Stomach smooth muscle (tissue), 2 donors: ENCODE data around the gene PDE5A.

Experiments used
- H3K27ac ChIP-seq: one replicate; pipeline ENCODE4 v1.7.0; 2013; ENCODE audit warnings: mild to moderate bottlenecking, low read length, inconsistent platforms
- H3K27me3 ChIP-seq, 2 donors: one replicate each; pipeline ENCODE4 v1.7.0; 2013; ENCODE audit warnings: low read length in 2 of 2; ENCODE audit not compliant: insufficient read depth in 2 of 2, control insufficient read depth in 1 of 2
- H3K36me3 ChIP-seq, 2 donors: one replicate each; pipeline ENCODE4 v1.7.0; 2013; ENCODE audit warnings: low read length in 2 of 2; ENCODE audit not compliant: control insufficient read depth in 2 of 2, insufficient read depth in 2 of 2
- H3K4me1 ChIP-seq: one replicate; pipeline ENCODE4 v1.7.0; 2013; ENCODE audit warnings: low read length; ENCODE audit not compliant: control insufficient read depth, insufficient read depth
- H3K4me3 ChIP-seq, 2 donors: one replicate each; pipeline ENCODE4 v1.7.0; 2013; ENCODE audit warnings: low read length in 2 of 2
- H3K9ac ChIP-seq, 2 donors: one replicate each; pipeline ENCODE4 v1.7.0; 2013; ENCODE audit warnings: low read length in 2 of 2, mild to moderate bottlenecking in 1 of 2
- H3K9me3 ChIP-seq, 2 donors: one replicate each; pipeline ENCODE4 v1.7.0; 2013; ENCODE audit warnings: low read length in 2 of 2; ENCODE audit not compliant: control insufficient read depth in 2 of 2
- donor health status: healthy.
- donor health status: Pancreatic carcinoma.

The PDE5A gene

DNA sequence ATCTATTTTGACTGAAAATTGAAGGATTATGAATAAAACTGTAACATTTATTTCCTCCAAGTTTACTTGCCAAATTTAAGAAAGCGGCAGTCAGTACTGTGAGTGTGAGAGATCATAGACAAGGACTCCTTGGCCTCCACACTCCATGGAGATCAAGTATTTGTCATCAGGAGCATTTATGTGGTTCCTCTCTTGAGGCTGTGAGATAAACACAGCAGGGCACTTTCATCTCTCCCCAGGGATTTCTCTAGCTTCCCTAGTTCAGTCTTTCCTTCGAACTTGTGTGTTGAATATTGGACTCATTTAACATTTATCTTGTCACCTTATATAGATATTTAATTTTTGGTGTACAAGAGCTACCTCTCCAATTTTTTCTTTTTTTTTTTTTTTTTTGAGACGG is 40.8 kb downstream of the PDE5A start:
- H3K9me3 ChIP-seq = no peaks in the 10 kb centered on the region
- no peaks in the 10 kb centered on the region for H3K27me3 ChIP-seq
- H3K9ac ChIP-seq = no peak overlapping the region
- H3K4me1 ChIP-seq = peaks cover 10% of the 10 kb centered on the region
- H3K36me3 ChIP-seq = peaks cover 3 to 9% of the 10 kb centered on the region in 2 donors
- no peak overlapping the region for H3K4me3 ChIP-seq
- H3K27ac ChIP-seq = no peak overlapping the region

- H3K9me3 ChIP-seq = no peaks in the 10 kb centered on the region
- H3K27ac ChIP-seq = no peak overlapping the region
- no peak overlapping the region for H3K4me3 ChIP-seq
- peaks cover 6 to 9% of the 10 kb centered on the region in 2 donors for H3K36me3 ChIP-seq
- H3K9ac ChIP-seq = no peak overlapping the region
- H3K27me3 ChIP-seq = no peaks in the 10 kb centered on the region
- peaks cover 6% of the 10 kb centered on the region for H3K4me1 ChIP-seq
Measured at GRCh38 chr4:119585771-119586170, 42.8 kb downstream of the PDE5A start.

DNA sequence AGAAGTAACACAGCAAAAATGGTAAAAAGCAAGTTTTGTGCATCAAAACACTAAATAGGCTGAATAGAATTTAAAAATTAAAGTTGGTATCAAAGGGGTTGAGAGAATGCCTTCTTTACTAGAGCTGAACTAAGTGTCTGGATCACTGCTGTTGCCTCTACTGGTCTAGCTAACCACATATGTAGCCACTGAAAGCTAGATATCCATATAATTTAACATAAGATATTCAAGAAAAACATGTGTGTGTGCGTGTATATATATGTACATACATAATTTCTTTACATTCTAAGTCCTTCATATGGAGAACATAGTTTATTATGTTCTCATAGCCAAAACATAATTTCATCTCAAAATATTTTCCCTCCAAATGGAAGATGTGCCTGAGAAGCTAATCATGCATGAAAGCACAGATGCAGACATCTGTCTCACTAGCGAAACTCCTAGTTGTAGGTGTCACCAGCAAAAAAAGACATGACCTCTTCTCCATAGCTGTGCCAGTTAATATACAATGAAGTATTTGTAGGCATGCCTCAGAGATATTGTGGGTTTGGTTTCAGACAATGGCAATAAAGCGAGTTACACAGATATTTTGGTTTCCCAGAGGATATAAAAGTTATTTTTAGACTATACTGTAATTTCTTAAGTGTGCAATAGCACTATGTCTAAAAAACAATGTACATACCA is 47.3 kb downstream of the PDE5A start:
- no peaks in the 10 kb centered on the region for H3K9me3 ChIP-seq
- H3K4me3 ChIP-seq = no peak overlapping the region
- peak overlapping the region; percentile 82 for H3K27ac ChIP-seq
- no peak overlapping the region for H3K9ac ChIP-seq
- H3K27me3 ChIP-seq = no peaks in the 10 kb centered on the region
- H3K4me1 ChIP-seq = peaks cover 13% of the 10 kb centered on the region
- H3K36me3 ChIP-seq = peaks cover 6 to 9% of the 10 kb centered on the region in 2 donors

GRCh38 chr4:119580293-119580692 is 48.3 kb downstream of the PDE5A start:
- H3K27me3 ChIP-seq = no peaks in the 10 kb centered on the region
- no peaks in the 10 kb centered on the region for H3K9me3 ChIP-seq
- H3K4me3 ChIP-seq = peak overlapping the region; percentile 17 to 28
- H3K36me3 ChIP-seq = peaks cover 6 to 9% of the 10 kb centered on the region in 2 donors
- H3K9ac ChIP-seq = peak overlapping the region in 1 of 2 donors; percentile 42
- H3K27ac ChIP-seq = peak overlapping the region; percentile 82
- H3K4me1 ChIP-seq = peaks cover 13% of the 10 kb centered on the region

- H3K4me3 ChIP-seq = peak overlapping the region in 1 of 2 donors; percentile 17
- H3K4me1 ChIP-seq = peaks cover 13% of the 10 kb centered on the region
- no peaks in the 10 kb centered on the region for H3K27me3 ChIP-seq
- H3K9ac ChIP-seq = no peak overlapping the region
- peak overlapping the region; percentile 82 for H3K27ac ChIP-seq
- H3K9me3 ChIP-seq = no peaks in the 10 kb centered on the region
- H3K36me3 ChIP-seq = peaks cover 6 to 9% of the 10 kb centered on the region in 2 donors
Measured at GRCh38 chr4:119579823-119580222, 48.8 kb downstream of the PDE5A start.

GRCh38 chr4:119570401-119570800 is 58.2 kb downstream of the PDE5A start:
- no peaks in the 10 kb centered on the region for H3K9me3 ChIP-seq
- peak overlapping the region; percentile 0 to 7 for H3K9ac ChIP-seq
- H3K4me1 ChIP-seq = peaks cover 9% of the 10 kb centered on the region
- H3K36me3 ChIP-seq = peaks cover 4 to 7% of the 10 kb centered on the region in 2 donors
- H3K27ac ChIP-seq = peak overlapping the region; percentile 58
- no peaks in the 10 kb centered on the region for H3K27me3 ChIP-seq
- H3K4me3 ChIP-seq = peak overlapping the region in 1 of 2 donors; percentile 35

- no peaks in the 10 kb centered on the region for H3K4me1 ChIP-seq
- H3K9ac ChIP-seq = no peak overlapping the region
- no peaks in the 10 kb centered on the region for H3K27me3 ChIP-seq
- no peak overlapping the region for H3K4me3 ChIP-seq
- peaks cover 23 to 25% of the 10 kb centered on the region in 2 donors for H3K36me3 ChIP-seq
- peaks cover 0 to 4% of the 10 kb centered on the region in 2 donors for H3K9me3 ChIP-seq
- H3K27ac ChIP-seq = no peak overlapping the region
Measured at GRCh38 chr4:119564106-119564505, 64.5 kb downstream of the PDE5A start.

- H3K27ac ChIP-seq = no peak overlapping the region
- H3K4me1 ChIP-seq = no peaks in the 10 kb centered on the region
- peaks cover 10 to 15% of the 10 kb centered on the region in 2 donors for H3K36me3 ChIP-seq
- H3K4me3 ChIP-seq = no peak overlapping the region
- H3K9me3 ChIP-seq = no peaks in the 10 kb centered on the region
- H3K27me3 ChIP-seq = no peaks in the 10 kb centered on the region
- H3K9ac ChIP-seq = no peak overlapping the region
Measured at GRCh38 chr4:119559044-119559647, 69.5 kb downstream of the PDE5A start.

DNA sequence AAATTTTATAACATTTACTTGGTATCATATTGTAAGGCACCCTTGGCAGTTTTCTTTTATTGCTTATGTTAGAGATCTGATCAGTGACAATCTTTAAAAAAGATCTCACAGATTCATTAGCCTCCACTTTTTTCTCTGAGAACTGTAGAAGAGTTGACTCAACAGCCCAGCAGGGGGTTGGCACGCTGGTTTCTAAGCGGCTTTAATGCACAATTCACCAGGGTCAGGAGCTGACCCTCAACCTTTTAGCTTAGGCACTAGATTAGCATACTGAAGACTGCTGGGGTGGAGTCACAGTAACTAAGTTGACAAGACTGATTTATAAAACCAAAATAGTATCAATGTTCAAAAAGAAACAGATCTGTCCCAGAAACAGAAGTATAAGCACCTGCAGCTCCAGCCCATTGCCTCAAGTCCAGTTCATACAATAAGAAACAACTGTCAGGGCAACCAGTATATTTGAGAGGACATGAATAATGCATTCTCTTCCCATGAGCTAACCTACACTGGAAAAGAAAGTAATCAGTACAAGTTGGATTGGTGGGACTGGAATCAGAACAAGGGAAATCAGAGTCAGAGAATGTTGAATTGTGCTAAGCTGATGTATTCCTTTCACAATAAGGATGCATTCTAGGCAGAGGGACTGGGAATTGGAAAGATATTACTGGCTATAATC is 77.6 kb downstream of the PDE5A start:
- no peak overlapping the region for H3K4me3 ChIP-seq
- no peak overlapping the region for H3K9ac ChIP-seq
- no peaks in the 10 kb centered on the region for H3K9me3 ChIP-seq
- no peak overlapping the region for H3K27ac ChIP-seq
- H3K27me3 ChIP-seq = no peaks in the 10 kb centered on the region
- H3K36me3 ChIP-seq = peaks cover 2 to 4% of the 10 kb centered on the region in 2 donors
- no peaks in the 10 kb centered on the region for H3K4me1 ChIP-seq

DNA sequence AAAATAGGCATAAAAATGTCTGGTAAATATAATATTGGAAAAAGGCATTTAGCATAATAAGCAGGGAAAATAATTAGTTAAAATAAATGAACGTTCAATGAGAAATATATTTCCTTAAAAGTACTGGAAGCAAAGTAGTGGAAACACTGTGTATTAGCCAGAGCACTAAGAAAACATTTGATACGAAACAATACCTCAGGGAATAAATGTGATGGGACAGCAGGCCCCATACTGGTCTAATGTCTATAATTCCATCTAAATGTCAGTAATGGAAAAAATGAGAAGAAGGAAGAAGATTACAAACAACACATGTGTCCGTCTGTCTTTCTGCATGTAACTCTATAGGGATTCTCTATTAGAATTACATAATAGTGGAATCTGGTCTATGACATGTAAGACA is 79.0 kb downstream of the PDE5A start:
- no peaks in the 10 kb centered on the region for H3K4me1 ChIP-seq
- H3K4me3 ChIP-seq = no peak overlapping the region
- peaks cover 0 to 3% of the 10 kb centered on the region in 2 donors for H3K36me3 ChIP-seq
- H3K9ac ChIP-seq = no peak overlapping the region
- no peak overlapping the region for H3K27ac ChIP-seq
- no peaks in the 10 kb centered on the region for H3K27me3 ChIP-seq
- no peaks in the 10 kb centered on the region for H3K9me3 ChIP-seq
